22Rv1 (cell line): Measurements from ENCODE around the gene RUVBL1.

Source experiments
- CTCF ChIP-seq: fragments of 450-650 bp; IDR thresholded peaks from 2 replicates; pipeline ENCODE4 v1.5.1; 2017; ENCODE audit warnings: mild to moderate bottlenecking
- ZFX ChIP-seq: fragments of 450-650 bp; IDR thresholded peaks from 2 replicates; pipeline ENCODE4 v1.6.1; 2017; ENCODE audit warnings: antibody characterized with exemption, borderline replicate concordance

- TF ChIP-seq CTCF: no peak
- no peak for TF ChIP-seq ZFX
These were observed 34.5 kb downstream of the RUVBL1 start for GRCh38 chr3:128089135-128089534.
